Esophagus (tissue), 2 donors: ENCODE measurements around the gene MUCL3. TPM values are rescaled to one million over a fixed set of nuclear protein-coding genes. Genes with fewer than 3 reads are reported as not detected.
"Not testable (repeated sequence)": the region's sequence is repeated elsewhere in the genome, so short reads cannot be mapped to it uniquely, and the experiment has no call there.

Experiments
- H3K27ac ChIP-seq, 2 donors: one replicate each; pipeline ENCODE4 v1.5.1; 2013; ENCODE audit warnings: low read depth in 2 of 2, mild to moderate bottlenecking in 2 of 2, inconsistent platforms in 1 of 2, low read length in 1 of 2, moderate library complexity in 1 of 2
- H3K27me3 ChIP-seq, 2 donors: one replicate each; pipeline ENCODE4 v1.6.1; 2013; ENCODE audit warnings: low read length in 2 of 2, control low read depth in 1 of 2, mild to moderate bottlenecking in 1 of 2; ENCODE audit not compliant: insufficient read depth in 2 of 2, control insufficient read depth in 1 of 2
- H3K36me3 ChIP-seq, 2 donors: one replicate each; pipeline ENCODE4 v1.6.1; 2013; ENCODE audit warnings: low read length in 1 of 2; ENCODE audit not compliant: control insufficient read depth in 2 of 2, insufficient read depth in 2 of 2
- H3K4me1 ChIP-seq, 2 donors: one replicate each; pipeline ENCODE4 v1.6.1; 2013; ENCODE audit warnings: low read length in 1 of 2; ENCODE audit not compliant: control insufficient read depth in 2 of 2, insufficient read depth in 2 of 2
- H3K4me3 ChIP-seq, 2 donors: one replicate each; pipeline ENCODE4 v1.5.1; 2013; ENCODE audit warnings: low read length in 2 of 2, mild to moderate bottlenecking in 2 of 2, low read depth in 1 of 2, moderate library complexity in 1 of 2
- H3K9me3 ChIP-seq, 2 donors: one replicate each; pipeline ENCODE4 v1.6.1; 2013; ENCODE audit warnings: mild to moderate bottlenecking in 2 of 2, low read depth in 1 of 2, low read length in 1 of 2, moderate library complexity in 1 of 2; ENCODE audit not compliant: control insufficient read depth in 2 of 2, insufficient read depth in 1 of 2
- WGBS, 2 donors: extraction: QIAGEN DNeasy Blood & Tissue Kit; methylation state at CpG; one replicate each; pipeline ENCODE4 v1.1.7; 2013; 5-methylcytosine and 5-hydroxymethylcytosine counted together
- polyA plus RNA-seq, 2 donors: library from polyadenylated mRNA; stranded (reverse); fragments of 200-250 nt; gene quantifications; one replicate each; pipeline ENCODE4 v1.2.3, GENCODE V29; 2013
- donor health status: healthy with polysubstance abuse.
- donor health status: Bipolar disorder and iron deficiency.

Gene MUCL3
- polyA plus RNA-seq, 2 donors: 5.2 to 17.8 TPM

GRCh38 chr6:30896541-30896940, 44.2 kb upstream of the MUCL3 start:
- no peak overlapping the region for H3K4me3 ChIP-seq
- H3K4me1 ChIP-seq: no peaks in the 10 kb centered on the region
- H3K9me3 ChIP-seq: no peaks in the 10 kb centered on the region
- H3K27me3 ChIP-seq: no peaks in the 10 kb centered on the region
- WGBS, 2 donors: 90% methylated on average over 13 of the region's 13 CpGs
- H3K27ac ChIP-seq: no peak overlapping the region
- peaks cover 21 to 74% of the 10 kb centered on the region in 2 donors for H3K36me3 ChIP-seq

- no peak overlapping the region for H3K27ac ChIP-seq
- H3K36me3 ChIP-seq: peaks cover 19 to 65% of the 10 kb centered on the region in 2 donors
- no peak overlapping the region for H3K4me3 ChIP-seq
- H3K9me3 ChIP-seq: no peaks in the 10 kb centered on the region
- H3K27me3 ChIP-seq: no peaks in the 10 kb centered on the region
- peaks cover 0 to 2% of the 10 kb centered on the region in 2 donors for H3K4me1 ChIP-seq
- WGBS, 2 donors: 88 to 90% methylated on average over 16 of the region's 16 CpGs
These were observed 42.9 kb upstream of the MUCL3 start for GRCh38 chr6:30897882-30898281.

GRCh38 chr6:30898750-30899360, 41.9 kb upstream of the MUCL3 start:
- Histone ChIP-seq H3K4me1 (peaks cover 0 to 2% of the 10 kb centered on the region in 2 donors), H3K27ac (no peak overlapping the region), H3K27me3 (no peaks in the 10 kb centered on the region), H3K4me3 (no peak overlapping the region), H3K9me3 (no peaks in the 10 kb centered on the region), H3K36me3 (peaks cover 17 to 55% of the 10 kb centered on the region in 2 donors)
- 74 to 77% methylated on average over 23 of the region's 23 CpGs for WGBS, 2 donors

- 76 to 79% methylated on average over 1 of the region's 1 CpG for WGBS, 2 donors
- H3K27ac ChIP-seq: no peak overlapping the region
- peaks cover 0 to 2% of the 10 kb centered on the region in 2 donors for H3K4me1 ChIP-seq
- H3K36me3 ChIP-seq: peaks cover 17 to 39% of the 10 kb centered on the region in 2 donors
- no peak overlapping the region for H3K4me3 ChIP-seq
- no peaks in the 10 kb centered on the region for H3K9me3 ChIP-seq
- H3K27me3 ChIP-seq: no peaks in the 10 kb centered on the region
These were observed 39.8 kb upstream of the MUCL3 start for GRCh38 chr6:30900863-30901417.

- Histone ChIP-seq H3K4me1 (peaks cover 0 to 2% of the 10 kb centered on the region in 2 donors), H3K9me3 (no peaks in the 10 kb centered on the region), H3K27ac (no peak overlapping the region), H3K36me3 (peaks cover 17 to 36% of the 10 kb centered on the region in 2 donors), H3K27me3 (no peaks in the 10 kb centered on the region), H3K4me3 (no peak overlapping the region)
These were observed 39.3 kb upstream of the MUCL3 start for GRCh38 chr6:30901436-30901835.

GRCh38 chr6:30902196-30902595, 38.6 kb upstream of the MUCL3 start:
- H3K36me3 ChIP-seq: peaks cover 17 to 30% of the 10 kb centered on the region in 2 donors
- peak overlapping the region in 1 of 2 donors; percentile 8 for H3K27ac ChIP-seq
- not testable (repeated sequence) for H3K27me3 ChIP-seq, H3K4me1 ChIP-seq, H3K9me3 ChIP-seq, H3K4me3 ChIP-seq
- WGBS, 2 donors: 56 to 65% methylated on average over 9 of the region's 9 CpGs

- Histone ChIP-seq H3K27ac (no peak overlapping the region), H3K4me1 (peaks cover 0 to 2% of the 10 kb centered on the region in 2 donors), H3K4me3 (no peak overlapping the region), H3K9me3 (no peaks in the 10 kb centered on the region), H3K27me3 (no peaks in the 10 kb centered on the region), H3K36me3 (peaks cover 17 to 25% of the 10 kb centered on the region in 2 donors)
- 31 to 33% methylated on average over 5 of the region's 5 CpGs for WGBS, 2 donors
These were observed 38.1 kb upstream of the MUCL3 start for GRCh38 chr6:30902709-30903108.

- WGBS, 2 donors: 89 to 90% methylated on average over 4 of the region's 4 CpGs
These were observed 37.5 kb upstream of the MUCL3 start for GRCh38 chr6:30903236-30903635.

GRCh38 chr6:30907290-30907757, 33.4 kb upstream of the MUCL3 start:
- not testable (repeated sequence) for H3K36me3 ChIP-seq, H3K27me3 ChIP-seq, H3K4me1 ChIP-seq, H3K9me3 ChIP-seq
- WGBS, 2 donors: 39 to 40% methylated on average over 16 of the region's 16 CpGs
- peak overlapping the region in 1 of 2 donors; percentile 80 for H3K27ac ChIP-seq
- H3K4me3 ChIP-seq: peak overlapping the region; percentile 49 to 94

More at GRCh38 chr6:30903236-30903635, 37.5 kb upstream of the MUCL3 start:
- Histone ChIP-seq H3K27ac (no peak overlapping the region), H3K4me1 (peaks cover 0 to 2% of the 10 kb centered on the region in 2 donors), H3K27me3 (no peaks in the 10 kb centered on the region), H3K9me3 (no peaks in the 10 kb centered on the region), H3K36me3 (peaks cover 15 to 20% of the 10 kb centered on the region in 2 donors), H3K4me3 (no peak overlapping the region)
